ENCODE results near the gene SELENON. TPM values are rescaled to one million over a fixed set of nuclear protein-coding genes. Genes with fewer than 3 reads are reported as not detected.

Gene SELENON
- polyA plus RNA-seq, 2 of the 4 experiments (the other 2 are of a cell fraction), result 16.6 to 41.1 TPM

DNA sequence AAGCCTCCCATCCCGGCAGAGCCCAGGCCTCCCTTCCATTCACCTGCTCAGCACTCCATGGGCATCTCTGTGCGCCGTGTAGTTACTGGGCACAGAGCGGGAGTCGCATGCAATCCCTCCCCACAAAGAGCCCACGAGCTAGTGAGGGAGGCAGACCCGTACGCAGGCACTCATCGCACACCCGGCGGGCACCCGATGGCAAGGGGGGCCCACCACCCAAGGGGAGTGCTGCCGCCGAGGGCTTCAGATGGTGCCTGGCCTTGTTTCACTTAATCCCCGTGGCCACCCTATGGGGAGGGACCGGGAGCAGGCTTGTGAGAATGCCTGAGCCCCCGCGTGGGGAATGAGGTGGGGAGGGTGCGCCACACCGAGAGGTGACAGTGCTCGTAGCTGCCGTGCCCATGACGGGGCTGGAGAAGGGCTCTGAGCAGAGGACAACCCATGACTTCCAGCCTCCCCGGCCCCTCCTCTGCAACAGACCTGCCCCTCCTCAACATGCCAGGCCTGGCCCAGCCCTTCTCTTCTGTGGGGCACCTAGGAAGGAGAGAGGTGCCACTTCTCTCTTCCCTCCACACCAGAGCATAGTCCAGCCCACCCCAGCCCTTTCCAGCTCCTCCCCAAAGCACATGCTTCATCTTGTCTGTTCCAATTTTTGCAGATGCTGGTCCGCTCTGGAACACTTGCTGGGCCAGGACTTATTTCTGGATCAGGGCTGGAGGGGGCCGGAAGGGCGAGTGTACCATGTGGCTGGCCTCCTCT is 30.2 kb upstream of the SELENON start:
- FAIRE-seq (no peak), DNase-seq (ENCODE audit: low read depth in 1 of 2, low spot score in 1 of 2) (no peak), ATAC-seq (no peak)
- Histone ChIP-seq H3K27ac (peak overlapping the region in 1 of 2 experiments; percentile 81; a peak in 2 of 6 replicates), H3K9me3 (no peaks in the 10 kb centered on the region), H3K4me2 (no peak overlapping the region), H3K4me1 (peaks cover 30% of the 10 kb centered on the region), H3K4me3 (no peak overlapping the region)
- ChIA-PET POLR2A (no interaction called here), CTCF (no interaction called here)
- TF ChIP-seq PHF8 (IDR thresholded peaks at IDR 0.05; ENCODE audit: borderline replicate concordance, low read depth), result no peak
- no peak for TF ChIP-seq HEYL (CRISPR knock-in tag; IDR thresholded peaks at IDR 0.05)
- TF ChIP-seq, protein P1, sequence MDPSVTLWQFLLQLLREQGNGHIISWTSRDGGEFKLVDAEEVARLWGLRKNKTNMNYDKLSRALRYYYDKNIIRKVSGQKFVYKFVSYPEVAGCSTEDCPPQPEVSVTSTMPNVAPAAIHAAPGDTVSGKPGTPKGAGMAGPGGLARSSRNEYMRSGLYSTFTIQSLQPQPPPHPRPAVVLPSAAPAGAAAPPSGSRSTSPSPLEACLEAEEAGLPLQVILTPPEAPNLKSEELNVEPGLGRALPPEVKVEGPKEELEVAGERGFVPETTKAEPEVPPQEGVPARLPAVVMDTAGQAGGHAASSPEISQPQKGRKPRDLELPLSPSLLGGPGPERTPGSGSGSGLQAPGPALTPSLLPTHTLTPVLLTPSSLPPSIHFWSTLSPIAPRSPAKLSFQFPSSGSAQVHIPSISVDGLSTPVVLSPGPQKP (IDR thresholded peaks at IDR 0.05; ENCODE audit: low read depth, low read length), result no peak
- TF ChIP-seq SMC3 (IDR thresholded peaks at IDR 0.05), result no peak
- no peak for TF ChIP-seq FOSB (CRISPR knock-in tag; IDR thresholded peaks at IDR 0.05)
- TF ChIP-seq ZNF302 (CRISPR knock-in tag; IDR thresholded peaks at IDR 0.05), result no peak
- TF ChIP-seq BHLHE40 (IDR thresholded peaks at IDR 0.05; ENCODE audit: low read depth, low read length), result no peak
- no peak for TF ChIP-seq ZFP36 (IDR thresholded peaks at IDR 0.05; ENCODE audit: borderline replicate concordance, partially characterized antibody)
- TF ChIP-seq NFE2L2 (conservative IDR thresholded peaks at IDR 0.05; ENCODE audit: low read length), result no peak
- no peak for TF ChIP-seq TP53 (CRISPR knock-in tag; IDR thresholded peaks at IDR 0.05)
- TF ChIP-seq MYC (IDR thresholded peaks at IDR 0.05; ENCODE audit: borderline replicate concordance, low read length), result no peak
- TF ChIP-seq ATOH8 (CRISPR knock-in tag; IDR thresholded peaks at IDR 0.05; ENCODE audit: low read depth), result no peak
- no peak for TF ChIP-seq CBX8 (IDR thresholded peaks at IDR 0.05)
- no peak for TF ChIP-seq FOXS1 (CRISPR knock-in tag; IDR thresholded peaks at IDR 0.05)
- no peak for TF ChIP-seq JUNB (IDR thresholded peaks at IDR 0.05)
- WGBS (ENCODE audit: missing lambda C conversion rate), result 82% methylated on average over 3 of the region's 27 CpGs

- H3K9me3 ChIP-seq, result no peaks in the 10 kb centered on the region
- POLR2A ChIA-PET, result no interaction called here
- no peak overlapping the region for H3K4me2 ChIP-seq
- ATAC-seq (no peak), FAIRE-seq (no peak), DNase-seq (ENCODE audit: low read depth in 1 of 2, low spot score in 1 of 2) (no peak)
- WGBS (ENCODE audit: missing lambda C conversion rate), result 91% methylated on average over 12 of the region's 14 CpGs
- CTCF ChIA-PET, result interaction anchor here (1.9 kb wide), 1 partner anchor 13 kb away, joined by 4 read pairs; no protein-coding TSS in a partner anchor
- TF ChIP-seq PHF8 (IDR thresholded peaks at IDR 0.05; ENCODE audit: borderline replicate concordance, low read depth), result no peak
- peak overlapping the region in 1 of 2 experiments; percentile 81; a peak in 3 of 6 replicates for H3K27ac ChIP-seq
- H3K4me1 ChIP-seq, result peaks cover 38% of the 10 kb centered on the region
- no peak overlapping the region for H3K4me3 ChIP-seq
Observed at GRCh38 chr1:25770541-25771220, 29.3 kb upstream of the SELENON start.

DNA sequence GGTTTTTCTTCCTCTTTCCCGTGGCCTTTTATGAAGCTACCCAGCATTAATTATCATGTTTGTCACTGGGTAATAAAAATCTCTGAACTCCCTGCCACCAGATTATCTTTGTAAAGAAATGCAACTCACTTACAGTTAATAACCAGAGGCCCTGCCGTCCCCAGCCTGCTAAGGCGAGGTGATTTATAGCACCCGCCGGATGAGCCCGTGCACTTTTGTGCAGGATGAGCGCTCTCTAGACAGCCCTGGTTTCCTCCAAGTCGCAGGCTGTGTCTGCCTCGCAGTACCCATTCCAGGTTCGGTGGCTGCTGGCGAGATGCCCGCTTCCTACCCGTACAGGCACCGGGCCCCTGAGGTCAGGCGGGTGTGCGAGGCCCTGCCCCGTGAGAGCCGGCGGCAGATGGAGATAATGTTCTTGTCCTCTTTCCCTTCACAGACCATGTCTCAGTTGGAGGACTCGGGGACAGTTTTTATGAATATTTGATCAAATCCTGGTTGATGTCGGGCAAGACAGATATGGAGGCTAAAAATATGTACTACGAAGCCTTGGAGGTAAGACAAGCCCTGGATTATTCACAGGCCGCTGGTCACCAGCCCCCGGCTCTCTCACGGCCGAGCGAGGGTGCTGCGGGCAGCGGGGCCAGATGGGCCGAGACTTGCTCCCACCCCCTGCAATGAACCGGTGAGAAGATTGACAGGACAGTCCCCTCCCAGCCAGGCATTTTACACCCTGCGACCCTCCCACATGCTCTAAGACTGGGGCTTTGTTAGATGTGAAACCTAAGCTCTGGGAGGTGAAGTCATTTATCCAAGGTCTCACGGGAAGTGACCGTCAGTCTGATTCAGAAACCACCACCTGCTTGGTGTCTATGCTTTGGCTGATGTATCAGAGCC is 28.5 kb upstream of the SELENON start:
- FAIRE-seq, result no peak

More for the DNA sequence above, 28.5 kb upstream of the SELENON start:
- 77% methylated on average over 22 of the region's 34 CpGs for WGBS (ENCODE audit: missing lambda C conversion rate)
- POLR2A ChIA-PET, result no interaction called here
- TF ChIP-seq ZFP36 (IDR thresholded peaks at IDR 0.05; ENCODE audit: borderline replicate concordance, partially characterized antibody) (no peak), ZNF302 (CRISPR knock-in tag; IDR thresholded peaks at IDR 0.05) (no peak), EP300 (IDR thresholded peaks at IDR 0.05) (no peak), NPAS2 (CRISPR knock-in tag; IDR thresholded peaks at IDR 0.05; ENCODE audit: borderline replicate concordance) (no peak)
- TF ChIP-seq, protein P2, sequence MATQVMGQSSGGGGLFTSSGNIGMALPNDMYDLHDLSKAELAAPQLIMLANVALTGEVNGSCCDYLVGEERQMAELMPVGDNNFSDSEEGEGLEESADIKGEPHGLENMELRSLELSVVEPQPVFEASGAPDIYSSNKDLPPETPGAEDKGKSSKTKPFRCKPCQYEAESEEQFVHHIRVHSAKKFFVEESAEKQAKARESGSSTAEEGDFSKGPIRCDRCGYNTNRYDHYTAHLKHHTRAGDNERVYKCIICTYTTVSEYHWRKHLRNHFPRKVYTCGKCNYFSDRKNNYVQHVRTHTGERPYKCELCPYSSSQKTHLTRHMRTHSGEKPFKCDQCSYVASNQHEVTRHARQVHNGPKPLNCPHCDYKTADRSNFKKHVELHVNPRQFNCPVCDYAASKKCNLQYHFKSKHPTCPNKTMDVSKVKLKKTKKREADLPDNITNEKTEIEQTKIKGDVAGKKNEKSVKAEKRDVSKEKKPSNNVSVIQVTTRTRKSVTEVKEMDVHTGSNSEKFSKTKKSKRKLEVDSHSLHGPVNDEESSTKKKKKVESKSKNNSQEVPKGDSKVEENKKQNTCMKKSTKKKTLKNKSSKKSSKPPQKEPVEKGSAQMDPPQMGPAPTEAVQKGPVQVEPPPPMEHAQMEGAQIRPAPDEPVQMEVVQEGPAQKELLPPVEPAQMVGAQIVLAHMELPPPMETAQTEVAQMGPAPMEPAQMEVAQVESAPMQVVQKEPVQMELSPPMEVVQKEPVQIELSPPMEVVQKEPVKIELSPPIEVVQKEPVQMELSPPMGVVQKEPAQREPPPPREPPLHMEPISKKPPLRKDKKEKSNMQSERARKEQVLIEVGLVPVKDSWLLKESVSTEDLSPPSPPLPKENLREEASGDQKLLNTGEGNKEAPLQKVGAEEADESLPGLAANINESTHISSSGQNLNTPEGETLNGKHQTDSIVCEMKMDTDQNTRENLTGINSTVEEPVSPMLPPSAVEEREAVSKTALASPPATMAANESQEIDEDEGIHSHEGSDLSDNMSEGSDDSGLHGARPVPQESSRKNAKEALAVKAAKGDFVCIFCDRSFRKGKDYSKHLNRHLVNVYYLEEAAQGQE (IDR thresholded peaks at IDR 0.05), result no peak
- TF ChIP-seq, protein P3, sequence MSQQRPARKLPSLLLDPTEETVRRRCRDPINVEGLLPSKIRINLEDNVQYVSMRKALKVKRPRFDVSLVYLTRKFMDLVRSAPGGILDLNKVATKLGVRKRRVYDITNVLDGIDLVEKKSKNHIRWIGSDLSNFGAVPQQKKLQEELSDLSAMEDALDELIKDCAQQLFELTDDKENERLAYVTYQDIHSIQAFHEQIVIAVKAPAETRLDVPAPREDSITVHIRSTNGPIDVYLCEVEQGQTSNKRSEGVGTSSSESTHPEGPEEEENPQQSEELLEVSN (IDR thresholded peaks at IDR 0.05; ENCODE audit: borderline replicate concordance, low read depth), result no peak
- CTCF ChIA-PET, result interaction anchor here (1.9 kb wide), 1 partner anchor 13 kb away, joined by 4 read pairs; no protein-coding TSS in a partner anchor
- Histone ChIP-seq H3K4me3 (no peak overlapping the region), H3K9me3 (no peaks in the 10 kb centered on the region), H3K4me1 (peaks cover 43% of the 10 kb centered on the region), H3K4me2 (no peak overlapping the region), H3K27ac (peak overlapping the region; percentile 73 to 81; a peak in 5 of 6 replicates)
- no peak for DNase-seq (ENCODE audit: low read depth in 1 of 2, low spot score in 1 of 2)
- no peak for ATAC-seq
